ENCODE measurements around the gene TBC1D9B.

TBC1D9B gene

DNA sequence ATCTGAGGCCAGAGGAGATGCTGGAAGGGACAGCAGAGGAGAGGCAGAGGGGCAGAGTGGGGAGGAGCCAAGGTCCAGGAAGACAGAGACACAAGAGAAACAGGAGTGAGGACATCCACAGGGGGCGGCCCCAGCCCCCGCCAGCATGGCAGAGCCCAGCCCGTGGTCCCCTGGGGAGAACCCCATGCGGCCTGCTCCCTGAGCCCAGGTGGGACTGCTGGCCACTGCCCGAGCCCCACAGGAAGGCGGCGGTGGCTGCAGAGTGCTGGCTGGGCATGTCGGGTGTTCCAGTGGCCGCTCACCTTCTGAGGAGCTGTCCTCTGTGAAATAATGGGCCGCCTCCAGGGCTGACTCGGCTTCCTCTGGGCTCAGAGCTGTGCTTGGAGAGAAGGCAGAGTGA lies 40.2 kb downstream of the TBC1D9B start:
- TF ChIP-seq, protein P1, sequence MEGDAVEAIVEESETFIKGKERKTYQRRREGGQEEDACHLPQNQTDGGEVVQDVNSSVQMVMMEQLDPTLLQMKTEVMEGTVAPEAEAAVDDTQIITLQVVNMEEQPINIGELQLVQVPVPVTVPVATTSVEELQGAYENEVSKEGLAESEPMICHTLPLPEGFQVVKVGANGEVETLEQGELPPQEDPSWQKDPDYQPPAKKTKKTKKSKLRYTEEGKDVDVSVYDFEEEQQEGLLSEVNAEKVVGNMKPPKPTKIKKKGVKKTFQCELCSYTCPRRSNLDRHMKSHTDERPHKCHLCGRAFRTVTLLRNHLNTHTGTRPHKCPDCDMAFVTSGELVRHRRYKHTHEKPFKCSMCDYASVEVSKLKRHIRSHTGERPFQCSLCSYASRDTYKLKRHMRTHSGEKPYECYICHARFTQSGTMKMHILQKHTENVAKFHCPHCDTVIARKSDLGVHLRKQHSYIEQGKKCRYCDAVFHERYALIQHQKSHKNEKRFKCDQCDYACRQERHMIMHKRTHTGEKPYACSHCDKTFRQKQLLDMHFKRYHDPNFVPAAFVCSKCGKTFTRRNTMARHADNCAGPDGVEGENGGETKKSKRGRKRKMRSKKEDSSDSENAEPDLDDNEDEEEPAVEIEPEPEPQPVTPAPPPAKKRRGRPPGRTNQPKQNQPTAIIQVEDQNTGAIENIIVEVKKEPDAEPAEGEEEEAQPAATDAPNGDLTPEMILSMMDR (IDR thresholded peaks at IDR 0.05; ENCODE audit: low read depth, low read length), result no peak
- H3K4me3 ChIP-seq (ENCODE audit: low read depth, low read length), result no peak overlapping the region
- in situ Hi-C loops (cut with HindIII; ENCODE audit: low sequenced_read_pairs), result no loop called here
- DNase-seq (ENCODE audit: low read depth, low spot score), result no peak

DNA sequence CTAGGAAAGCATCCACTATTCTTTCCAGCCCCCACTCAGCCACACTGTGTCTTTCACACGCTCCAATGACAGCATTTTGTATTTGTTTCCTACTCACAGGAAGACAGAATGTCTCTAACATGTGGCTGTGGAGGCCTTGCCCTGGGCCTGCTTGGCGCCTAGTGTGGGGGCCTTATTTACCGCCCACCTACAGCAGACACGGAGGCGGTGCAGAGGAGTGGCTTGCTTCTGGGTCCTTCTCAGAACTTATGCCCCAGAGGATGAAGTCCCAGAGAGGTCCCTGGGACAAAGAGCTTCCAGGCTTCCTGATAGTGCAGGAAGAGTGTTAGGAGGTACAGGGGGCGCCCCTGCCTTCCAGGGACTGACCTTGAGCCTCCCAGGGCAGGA lies 40.6 kb downstream of the TBC1D9B start:
- TF ChIP-seq, protein P1 (IDR thresholded peaks at IDR 0.05; ENCODE audit: low read depth, low read length), result no peak
- in situ Hi-C loops (cut with HindIII; ENCODE audit: low sequenced_read_pairs), result no loop called here
- H3K4me3 ChIP-seq (ENCODE audit: low read depth, low read length), result no peak overlapping the region
- no peak for DNase-seq (ENCODE audit: low read depth, low spot score)

- in situ Hi-C loops (cut with HindIII; ENCODE audit: low sequenced_read_pairs), result no loop called here
- no peak overlapping the region for H3K4me3 ChIP-seq (ENCODE audit: low read depth, low read length)
- TF ChIP-seq, protein P1 (IDR thresholded peaks at IDR 0.05; ENCODE audit: low read depth, low read length), result no peak
- DNase-seq (ENCODE audit: low read depth, low spot score), result no peak
Observed at GRCh38 chr5:179866241-179867078, 41.2 kb downstream of the TBC1D9B start.

- DNase-seq (ENCODE audit: low read depth, low spot score), result no peak
- in situ Hi-C loops (cut with HindIII; ENCODE audit: low sequenced_read_pairs), result no loop called here
- no peak overlapping the region for H3K4me3 ChIP-seq (ENCODE audit: low read depth, low read length)
- TF ChIP-seq, protein P1 (IDR thresholded peaks at IDR 0.05; ENCODE audit: low read depth, low read length), result no peak
Observed at GRCh38 chr5:179865491-179866240, 42.0 kb downstream of the TBC1D9B start.

GRCh38 chr5:179864686-179865085 lies 43.0 kb downstream of the TBC1D9B start:
- no peak for DNase-seq (ENCODE audit: low read depth, low spot score)
- TF ChIP-seq, protein P1 (IDR thresholded peaks at IDR 0.05; ENCODE audit: low read depth, low read length), result no peak
- in situ Hi-C loops (cut with HindIII; ENCODE audit: low sequenced_read_pairs), result no loop called here
- H3K4me3 ChIP-seq (ENCODE audit: low read depth, low read length), result no peak overlapping the region

GRCh38 chr5:179863449-179864085 lies 44.1 kb downstream of the TBC1D9B start:
- TF ChIP-seq, protein P1 (IDR thresholded peaks at IDR 0.05; ENCODE audit: low read depth, low read length), result no peak
- in situ Hi-C loops (cut with HindIII; ENCODE audit: low sequenced_read_pairs), result no loop called here
- H3K4me3 ChIP-seq (ENCODE audit: low read depth, low read length), result no peak overlapping the region
- DNase-seq (ENCODE audit: low read depth, low spot score), result no peak
